Measurements from ENCODE around the gene SLC25A12. TPM values are rescaled to one million over a fixed set of nuclear protein-coding genes. Genes with fewer than 3 reads are reported as not detected.
"Not testable (repeated sequence)": the region's sequence is repeated elsewhere in the genome, so short reads cannot be mapped to it uniquely, and the experiment has no call there.

SLC25A12 gene
- total RNA-seq, 2 donors from 2014 or later, result 11.0 to 15.5 TPM

DNA sequence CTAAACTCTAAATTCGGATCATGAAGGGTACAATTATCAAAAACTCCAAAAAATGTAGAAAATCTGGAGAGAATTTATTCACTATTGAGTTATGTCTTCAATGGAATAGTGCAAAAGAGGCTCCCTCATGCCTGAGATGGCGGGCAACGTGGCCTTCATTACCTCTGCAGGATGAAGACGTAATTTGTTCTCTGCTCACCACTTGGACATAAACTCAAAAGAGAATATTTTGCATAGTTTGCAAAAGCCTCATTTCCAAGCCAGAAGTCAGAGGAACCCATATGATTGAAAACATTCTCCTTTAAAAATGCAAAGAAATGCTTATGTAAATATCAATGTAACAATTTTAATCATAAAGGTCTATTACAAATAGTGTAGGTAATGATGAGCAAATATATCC is 58.7 kb downstream of the SLC25A12 start:
- peaks cover 33% of the 10 kb centered on the region for H3K36me3 Mint-ChIP-seq (ENCODE audit: low read depth)
- no peaks in the 10 kb centered on the region for H3K9me3 ChIP-seq (ENCODE audit: control insufficient read depth, low read length, poor library complexity, severe bottlenecking)
- H3K27me3 Mint-ChIP-seq, result no peaks in the 10 kb centered on the region
- H3K4me1 Mint-ChIP-seq, result peaks cover 6% of the 10 kb centered on the region
- H3K27ac Mint-ChIP-seq, result no peak overlapping the region
- DNase-seq, result no peak
- H3K4me3 Mint-ChIP-seq, result no peak overlapping the region
- ATAC-seq, result no peak

DNA sequence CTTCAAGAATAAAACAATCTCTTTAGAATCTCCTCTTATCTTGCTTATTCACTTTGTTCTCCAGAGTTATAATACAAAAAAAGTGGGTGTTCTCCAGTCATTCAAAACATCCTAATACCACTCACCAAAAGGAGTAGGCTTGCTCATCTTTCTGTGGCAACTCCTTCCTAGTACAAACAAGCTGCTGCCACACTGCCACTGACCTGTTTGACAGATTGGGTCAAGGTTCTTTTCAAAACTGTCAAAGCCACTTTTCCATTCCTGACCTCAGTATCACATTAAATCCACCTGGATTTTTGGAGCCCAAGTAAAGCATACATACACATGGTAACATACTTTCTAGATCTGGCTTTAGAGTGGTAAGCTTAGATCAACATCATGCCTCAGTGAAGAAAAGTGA is 59.8 kb downstream of the SLC25A12 start:
- H3K36me3 Mint-ChIP-seq (ENCODE audit: low read depth), result peaks cover 29% of the 10 kb centered on the region
- no peaks in the 10 kb centered on the region for H3K9me3 ChIP-seq (ENCODE audit: control insufficient read depth, low read length, poor library complexity, severe bottlenecking)
- no peak overlapping the region for H3K27ac Mint-ChIP-seq
- H3K4me1 Mint-ChIP-seq, result peaks cover 4% of the 10 kb centered on the region
- no peak overlapping the region for H3K4me3 Mint-ChIP-seq
- DNase-seq, result no peak
- H3K27me3 Mint-ChIP-seq, result no peaks in the 10 kb centered on the region
- no peak for ATAC-seq

DNA sequence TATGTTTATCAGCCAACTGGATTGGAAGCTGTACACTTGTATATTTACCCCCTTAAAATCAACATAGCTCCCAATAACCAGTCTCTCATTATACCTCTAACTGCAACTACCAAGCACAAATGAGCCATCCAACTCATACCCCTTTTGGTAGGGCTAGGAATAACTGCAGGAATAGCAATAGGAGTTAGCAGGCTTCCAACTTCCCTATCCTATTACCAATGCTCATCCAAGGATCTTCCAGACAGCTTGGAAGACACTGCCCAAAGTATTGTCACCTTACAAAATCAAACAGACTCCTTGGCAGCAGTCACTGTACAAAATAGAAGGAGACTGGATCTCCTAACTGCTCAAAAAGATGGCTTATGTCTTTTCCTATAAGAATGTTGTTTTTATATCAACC is 61.6 kb downstream of the SLC25A12 start:
- Mint-ChIP-seq H3K27ac (no peak overlapping the region), H3K4me1 (no peaks in the 10 kb centered on the region), H3K27me3 (no peaks in the 10 kb centered on the region), H3K4me3 (no peak overlapping the region), H3K36me3 (ENCODE audit: low read depth) (peaks cover 29% of the 10 kb centered on the region)
- DNase-seq, result no peak
- no peak for ATAC-seq
- H3K9me3 ChIP-seq (ENCODE audit: control insufficient read depth, low read length, poor library complexity, severe bottlenecking), result no peaks in the 10 kb centered on the region

DNA sequence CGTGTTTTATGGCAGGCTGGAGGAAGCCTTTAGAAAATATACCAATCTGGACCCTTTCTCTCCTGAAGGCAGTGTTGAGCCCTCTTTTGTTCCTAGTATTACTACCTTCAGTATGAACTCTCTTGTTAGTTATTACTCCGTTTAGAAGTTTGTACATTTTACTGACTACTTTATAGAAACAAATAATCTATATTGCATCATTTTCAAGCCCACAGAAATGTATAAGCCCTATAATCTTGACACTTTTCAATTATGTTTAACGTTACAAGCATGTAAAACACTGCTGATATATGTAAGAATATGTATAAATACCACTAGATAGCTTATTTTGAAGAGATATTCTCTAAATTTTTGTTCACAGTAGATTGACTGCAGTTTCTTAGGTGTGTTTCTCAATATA is 64.0 kb downstream of the SLC25A12 start:
- Mint-ChIP-seq H3K27me3 (no peaks in the 10 kb centered on the region), H3K36me3 (ENCODE audit: low read depth) (peaks cover 22% of the 10 kb centered on the region), H3K4me3 (no peak overlapping the region), H3K4me1 (no peaks in the 10 kb centered on the region), H3K27ac (no peak overlapping the region)
- ATAC-seq (no peak), DNase-seq (no peak)
- no peaks in the 10 kb centered on the region for H3K9me3 ChIP-seq (ENCODE audit: control insufficient read depth, low read length, poor library complexity, severe bottlenecking)

DNA sequence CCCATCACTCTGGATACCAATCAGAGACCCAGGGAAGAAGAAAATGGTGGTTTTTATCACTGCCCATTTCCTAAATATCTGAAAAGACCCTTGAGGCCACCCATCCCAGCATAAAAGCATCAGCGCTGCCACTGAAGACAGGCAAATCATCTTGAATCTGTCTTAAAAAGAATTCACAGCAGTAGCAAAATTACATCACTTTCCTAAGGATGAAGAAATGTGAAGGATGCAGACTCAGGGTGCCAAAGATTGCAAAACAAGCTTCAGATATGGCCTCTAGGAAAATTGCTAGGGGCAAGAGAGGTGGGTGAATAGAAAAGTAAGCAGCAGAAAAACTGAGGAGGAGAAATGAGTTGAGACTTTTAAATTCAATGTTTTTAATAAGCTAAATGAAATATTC is 70.0 kb downstream of the SLC25A12 start:
- peaks cover 2% of the 10 kb centered on the region for H3K4me1 Mint-ChIP-seq
- no peak overlapping the region for H3K27ac Mint-ChIP-seq
- peaks cover 11% of the 10 kb centered on the region for H3K36me3 Mint-ChIP-seq (ENCODE audit: low read depth)
- H3K27me3 Mint-ChIP-seq, result no peaks in the 10 kb centered on the region
- no peak overlapping the region for H3K4me3 Mint-ChIP-seq
- H3K9me3 ChIP-seq (ENCODE audit: control insufficient read depth, low read length, poor library complexity, severe bottlenecking), result no peaks in the 10 kb centered on the region
- DNase-seq (no peak), ATAC-seq (no peak)

DNA sequence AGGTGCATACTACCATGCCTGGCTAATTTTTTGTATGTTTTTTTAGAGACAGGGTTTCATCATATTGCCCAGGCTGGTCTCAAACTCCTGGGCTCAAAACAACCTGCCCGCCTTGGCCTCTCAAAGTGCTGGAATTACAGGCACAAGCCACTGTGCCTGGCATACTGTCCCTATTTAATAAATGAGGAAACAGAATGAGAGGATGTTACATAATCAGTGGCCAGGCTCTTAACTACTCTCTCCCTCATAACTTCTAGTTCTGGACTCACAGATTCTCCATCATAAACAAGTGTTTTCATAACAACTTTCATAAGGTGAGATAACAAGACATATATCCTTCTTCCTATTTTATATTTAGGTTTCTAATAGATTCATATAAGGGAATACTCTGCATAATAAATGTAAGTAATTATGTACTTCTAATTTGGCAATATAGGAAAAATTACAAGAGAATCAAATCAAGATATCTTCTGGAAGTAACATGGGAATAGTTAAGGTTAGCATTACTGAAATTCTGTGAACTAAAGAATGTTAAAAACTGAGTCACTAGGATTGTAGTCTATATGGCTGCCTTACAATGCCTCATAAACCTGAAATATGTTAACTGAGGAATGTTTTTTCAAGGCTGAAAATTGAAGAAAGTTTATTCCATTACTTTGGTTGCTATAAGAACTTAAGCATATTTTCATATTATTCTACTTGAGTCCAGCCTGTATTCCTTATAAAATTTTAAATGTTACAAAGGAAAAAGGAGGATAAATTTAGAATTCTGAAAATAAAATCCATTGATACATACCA is 71.3 kb downstream of the SLC25A12 start:
- peaks cover 2% of the 10 kb centered on the region for H3K4me1 Mint-ChIP-seq
- H3K27ac Mint-ChIP-seq, result no peak overlapping the region
- H3K27me3 Mint-ChIP-seq, result no peaks in the 10 kb centered on the region
- DNase-seq (no peak), ATAC-seq (no peak)
- no peaks in the 10 kb centered on the region for H3K9me3 ChIP-seq (ENCODE audit: control insufficient read depth, low read length, poor library complexity, severe bottlenecking)
- H3K36me3 Mint-ChIP-seq (ENCODE audit: low read depth), result peaks cover 8% of the 10 kb centered on the region
- no peak overlapping the region for H3K4me3 Mint-ChIP-seq

DNA sequence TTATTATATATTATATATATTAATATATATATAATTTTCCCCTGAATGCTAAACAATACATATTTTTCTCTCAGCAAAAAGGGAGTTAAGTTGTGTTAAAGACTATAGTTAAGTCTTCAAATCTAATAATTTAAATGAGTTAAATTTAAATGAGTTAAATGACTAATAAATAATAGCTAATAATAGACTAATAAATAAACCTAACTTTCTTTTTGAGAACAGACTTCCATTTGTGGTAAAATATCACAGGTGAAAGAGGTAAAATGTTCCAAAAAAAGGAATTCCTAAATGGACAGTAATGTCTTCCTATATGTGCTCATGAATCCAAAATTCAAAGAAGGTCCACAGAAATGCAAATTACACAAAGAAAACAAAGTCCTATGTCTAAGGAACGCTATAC is 74.6 kb downstream of the SLC25A12 start:
- no peaks in the 10 kb centered on the region for H3K9me3 ChIP-seq (ENCODE audit: control insufficient read depth, low read length, poor library complexity, severe bottlenecking)
- no peak overlapping the region for H3K27ac Mint-ChIP-seq
- H3K4me3 Mint-ChIP-seq, result no peak overlapping the region
- H3K36me3 Mint-ChIP-seq (ENCODE audit: low read depth), result peaks cover 5% of the 10 kb centered on the region
- DNase-seq, result no peak
- no peaks in the 10 kb centered on the region for H3K27me3 Mint-ChIP-seq
- no peak for ATAC-seq
- peaks cover 2% of the 10 kb centered on the region for H3K4me1 Mint-ChIP-seq

DNA sequence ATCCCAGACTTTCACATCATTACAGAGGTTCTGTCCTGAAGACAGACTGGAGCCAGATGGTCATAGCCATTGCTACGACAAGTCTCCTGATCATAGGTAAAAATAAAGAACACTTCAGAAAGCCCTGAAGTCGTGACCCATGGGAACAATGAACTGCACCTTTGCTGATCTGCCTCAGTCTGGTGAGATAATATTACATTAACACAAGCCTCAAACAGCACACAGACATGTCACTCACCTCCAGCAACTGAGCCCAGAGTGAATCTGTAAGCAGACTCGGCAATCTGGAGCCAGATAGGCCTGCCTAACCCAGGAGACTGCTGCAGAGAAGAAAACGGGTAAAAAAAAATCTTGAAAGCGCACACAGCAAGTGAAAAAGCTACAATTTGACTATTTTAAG is 79.2 kb downstream of the SLC25A12 start:
- Mint-ChIP-seq H3K27me3 (no peaks in the 10 kb centered on the region), H3K4me3 (no peak overlapping the region), H3K27ac (no peak overlapping the region), H3K4me1 (peaks cover 6% of the 10 kb centered on the region), H3K36me3 (ENCODE audit: low read depth) (peaks cover 8% of the 10 kb centered on the region)
- no peaks in the 10 kb centered on the region for H3K9me3 ChIP-seq (ENCODE audit: control insufficient read depth, low read length, poor library complexity, severe bottlenecking)
- no peak for DNase-seq
- ATAC-seq, result no peak

DNA sequence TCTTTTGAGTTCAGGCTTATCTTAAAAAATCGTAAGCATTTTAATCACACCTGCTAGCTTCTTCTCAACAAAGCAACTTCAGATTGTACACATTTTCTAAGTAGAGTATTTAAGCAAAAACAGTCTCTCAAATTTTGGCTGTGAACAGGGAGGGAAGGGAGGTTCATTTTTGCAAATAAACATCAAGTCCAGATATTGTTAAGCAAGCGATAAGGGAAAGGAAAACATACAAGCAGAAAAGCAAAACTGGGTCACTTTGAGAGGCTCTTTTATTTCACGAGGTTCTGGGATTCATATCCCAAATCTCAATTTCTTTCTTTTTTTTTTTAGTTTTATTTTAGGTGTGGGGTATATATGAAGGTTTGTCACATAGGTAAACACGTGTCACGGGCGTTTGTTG is 79.9 kb downstream of the SLC25A12 start:
- Mint-ChIP-seq H3K27me3 (no peaks in the 10 kb centered on the region), H3K4me1 (peaks cover 4% of the 10 kb centered on the region), H3K27ac (no peak overlapping the region), H3K36me3 (ENCODE audit: low read depth) (peaks cover 7% of the 10 kb centered on the region), H3K4me3 (no peak overlapping the region)
- ATAC-seq (no peak), DNase-seq (no peak)
- H3K9me3 ChIP-seq (ENCODE audit: control insufficient read depth, low read length, poor library complexity, severe bottlenecking), result no peaks in the 10 kb centered on the region

DNA sequence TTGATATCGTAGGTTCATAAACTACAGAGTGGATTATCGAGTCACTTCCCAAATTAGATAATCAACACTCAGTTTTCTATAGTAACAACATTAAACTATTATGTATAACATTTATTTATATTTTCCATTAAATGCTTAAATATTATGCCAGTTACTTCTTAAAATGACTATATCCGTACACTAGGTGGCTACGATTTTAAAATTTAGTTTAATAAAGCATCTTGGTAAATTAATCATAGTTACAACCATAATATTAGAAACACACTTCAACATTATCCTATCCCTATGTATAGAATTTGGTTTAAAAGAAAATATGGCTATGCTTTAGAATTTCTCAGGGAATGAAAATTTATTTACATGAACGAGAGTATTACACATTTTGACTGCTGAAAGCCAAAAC is 80.3 kb downstream of the SLC25A12 start:
- ATAC-seq, result no peak
- H3K27ac Mint-ChIP-seq, result no peak overlapping the region
- H3K9me3 ChIP-seq (ENCODE audit: control insufficient read depth, low read length, poor library complexity, severe bottlenecking), result no peaks in the 10 kb centered on the region
- no peaks in the 10 kb centered on the region for H3K27me3 Mint-ChIP-seq
- DNase-seq, result no peak
- peaks cover 4% of the 10 kb centered on the region for H3K4me1 Mint-ChIP-seq
- no peak overlapping the region for H3K4me3 Mint-ChIP-seq
- H3K36me3 Mint-ChIP-seq (ENCODE audit: low read depth), result peaks cover 6% of the 10 kb centered on the region

DNA sequence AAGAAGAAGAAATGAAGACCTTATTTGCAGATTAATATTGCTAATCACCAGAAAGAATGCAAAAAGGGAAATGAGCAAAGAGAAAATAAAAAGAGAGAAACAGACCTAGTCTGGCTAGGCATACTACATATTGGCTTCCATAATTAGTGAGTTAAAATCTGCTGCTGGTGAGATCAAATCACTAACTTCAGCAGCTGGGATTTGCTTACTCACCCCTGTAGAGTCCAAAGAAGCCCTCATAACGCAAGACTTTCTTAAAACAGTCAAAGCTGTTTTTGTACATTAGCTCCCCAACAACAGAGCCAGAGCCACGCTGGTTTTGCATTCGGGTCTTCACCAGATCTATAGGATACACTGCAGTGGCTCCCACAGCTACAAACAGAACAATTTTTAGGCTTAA is 80.9 kb downstream of the SLC25A12 start:
- no peak for ATAC-seq
- DNase-seq, result no peak
- H3K9me3 ChIP-seq (ENCODE audit: control insufficient read depth, low read length, poor library complexity, severe bottlenecking), result no peaks in the 10 kb centered on the region
- Mint-ChIP-seq H3K27ac (no peak overlapping the region), H3K36me3 (ENCODE audit: low read depth) (peaks cover 4% of the 10 kb centered on the region), H3K4me1 (peaks cover 4% of the 10 kb centered on the region), H3K4me3 (no peak overlapping the region), H3K27me3 (no peaks in the 10 kb centered on the region)

DNA sequence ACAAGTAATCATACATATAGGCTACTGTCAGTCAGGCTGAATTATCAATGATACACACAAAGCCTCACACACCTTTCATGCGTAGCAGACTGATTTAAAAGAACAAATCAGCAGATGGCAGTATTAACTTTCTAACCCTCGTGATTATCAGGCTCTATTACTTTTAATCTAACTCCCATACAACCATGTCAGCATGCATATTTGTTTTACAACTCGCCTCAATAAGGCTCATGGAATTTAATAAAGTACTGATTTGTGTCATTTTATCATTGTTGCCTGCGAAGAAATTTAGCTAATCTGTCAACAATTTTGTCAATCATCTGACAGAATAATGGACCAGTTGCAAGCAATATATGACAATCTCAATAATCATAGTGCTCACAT is 82.8 kb downstream of the SLC25A12 start:
- no peak for DNase-seq
- Mint-ChIP-seq H3K4me3 (no peak overlapping the region), H3K36me3 (ENCODE audit: low read depth) (peaks cover 4% of the 10 kb centered on the region), H3K27ac (no peak overlapping the region), H3K27me3 (no peaks in the 10 kb centered on the region), H3K4me1 (peaks cover 4% of the 10 kb centered on the region)
- no peaks in the 10 kb centered on the region for H3K9me3 ChIP-seq (ENCODE audit: control insufficient read depth, low read length, poor library complexity, severe bottlenecking)
- ATAC-seq, result no peak

DNA sequence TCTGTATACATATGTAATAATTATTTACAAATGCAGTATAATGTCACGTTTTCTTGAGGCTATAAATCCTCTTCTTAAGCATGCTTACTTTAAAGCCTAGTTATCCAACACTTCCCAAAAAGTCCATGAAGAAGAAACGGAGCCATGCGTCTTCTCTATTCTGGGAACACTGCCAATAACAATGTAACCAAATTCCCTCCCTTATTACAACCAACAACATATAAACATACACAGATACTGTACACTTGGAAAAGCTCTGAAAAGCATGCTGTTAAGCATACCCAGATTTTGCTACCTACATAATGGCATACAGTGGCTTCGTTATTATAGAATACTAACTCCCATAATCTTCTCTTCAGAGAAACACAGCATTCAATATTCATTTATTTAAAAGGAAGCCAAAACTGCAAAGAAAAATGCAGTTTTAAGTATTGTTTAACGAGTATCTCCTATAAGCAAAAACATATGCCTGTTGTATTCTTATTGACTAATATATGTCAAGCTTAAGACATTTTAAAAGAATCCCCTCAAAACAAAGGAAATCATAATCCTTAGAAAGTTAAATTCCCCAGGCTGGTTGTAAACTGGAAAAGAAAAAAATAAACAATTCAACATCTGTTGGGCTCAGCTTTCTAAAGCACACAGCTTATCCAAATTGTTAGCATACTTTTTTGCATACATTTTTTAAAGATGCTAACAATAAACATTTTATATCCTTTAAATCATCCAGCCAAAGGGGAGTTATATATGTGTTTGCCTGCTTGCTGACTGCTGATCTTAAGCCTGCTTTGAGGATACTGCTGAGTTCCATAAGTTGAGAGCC is 83.4 kb downstream of the SLC25A12 start:
- no peak for DNase-seq
- Mint-ChIP-seq H3K27me3 (no peaks in the 10 kb centered on the region), H3K4me3 (no peak overlapping the region), H3K36me3 (ENCODE audit: low read depth) (peaks cover 4% of the 10 kb centered on the region), H3K27ac (no peak overlapping the region), H3K4me1 (peaks cover 4% of the 10 kb centered on the region)
- H3K9me3 ChIP-seq (ENCODE audit: control insufficient read depth, low read length, poor library complexity, severe bottlenecking), result no peaks in the 10 kb centered on the region
- no peak for ATAC-seq

DNA sequence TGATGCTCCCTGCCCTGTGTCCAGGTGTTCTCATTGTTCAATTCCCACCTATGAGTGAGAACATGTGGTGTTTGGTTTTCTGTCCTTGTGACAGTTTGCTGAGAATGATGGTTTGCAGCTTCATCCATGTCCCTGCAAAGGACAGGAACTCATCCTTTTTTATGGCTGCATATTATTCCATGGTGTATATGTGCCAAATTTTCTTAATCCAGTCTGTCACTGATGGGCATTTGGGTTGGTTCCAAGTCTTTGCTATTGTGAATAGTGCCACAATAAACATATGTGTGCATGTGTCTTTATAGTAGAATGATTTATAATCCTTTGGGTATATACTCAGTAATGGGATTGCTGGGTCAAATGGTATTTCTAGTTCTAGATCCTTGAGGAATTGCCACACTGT is 85.2 kb downstream of the SLC25A12 start:
- not testable (repeated sequence) for H3K27me3 Mint-ChIP-seq; ATAC-seq; H3K4me1 Mint-ChIP-seq; H3K4me3 Mint-ChIP-seq; H3K9me3 ChIP-seq (ENCODE audit: control insufficient read depth, low read length, poor library complexity, severe bottlenecking); H3K27ac Mint-ChIP-seq; DNase-seq; H3K36me3 Mint-ChIP-seq (ENCODE audit: low read depth)

Data from T-helper 17 cell (primary cell).